GM21360 (cell line): ENCODE measurements around the gene RASGEF1B.

Experiments
- ATAC-seq: cut with Tn5 transposase; IDR thresholded peaks from one replicate; pipeline ENCODE4 v1.9.1; 2021; ENCODE audit warnings: mild to moderate bottlenecking, moderate library complexity; ENCODE audit not compliant: unreplicated experiment

The RASGEF1B gene

DNA sequence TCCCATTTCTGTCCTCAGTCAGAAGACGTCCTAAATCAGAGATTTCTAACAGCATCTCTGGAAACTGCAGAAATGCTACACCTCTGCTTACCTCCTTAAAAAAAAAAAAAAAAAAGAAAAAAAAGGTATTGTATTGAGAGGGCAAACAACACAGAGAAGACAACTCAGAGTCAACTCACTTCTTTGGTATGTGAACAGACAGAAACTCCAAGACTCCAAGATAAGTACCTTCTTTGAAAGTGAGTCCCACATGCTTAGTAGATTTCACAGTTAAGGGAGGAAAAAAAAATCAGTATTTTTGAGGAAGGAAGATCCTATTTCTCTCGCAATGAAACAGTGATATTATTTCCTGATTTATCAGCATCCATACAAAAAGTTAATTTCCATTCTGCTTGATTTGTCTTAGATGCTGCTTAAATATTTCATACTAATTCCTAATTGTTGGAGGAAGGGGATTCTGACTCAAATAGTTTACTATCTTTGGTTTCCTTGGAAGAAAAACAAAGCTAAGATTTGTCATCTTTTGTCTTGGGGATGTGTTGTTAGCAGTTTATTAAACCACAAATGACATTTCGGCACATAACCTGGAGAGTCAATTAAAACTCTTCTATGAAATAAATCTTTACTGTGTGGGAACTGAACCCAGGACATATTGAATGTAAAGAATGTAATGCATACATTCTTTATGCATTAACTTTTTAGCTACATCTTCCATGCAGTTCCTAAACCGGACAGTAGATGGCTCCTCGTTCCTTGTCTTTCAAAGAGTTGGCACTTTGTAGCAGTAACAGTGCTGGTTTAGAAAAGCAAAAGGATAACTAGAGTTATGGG lies 4.7 kb downstream of the RASGEF1B start:
- no peak for ATAC-seq

GRCh38 chr4:81465406-81466340 lies 6.0 kb downstream of the RASGEF1B start:
- ATAC-seq: no peak

- ATAC-seq: no peak
These were observed 10.9 kb downstream of the RASGEF1B start for GRCh38 chr4:81460834-81461233.

GRCh38 chr4:81460191-81460701 lies 11.5 kb downstream of the RASGEF1B start:
- ATAC-seq: no peak

- ATAC-seq: no peak
These were observed 12.5 kb downstream of the RASGEF1B start for GRCh38 chr4:81459228-81459627.

DNA sequence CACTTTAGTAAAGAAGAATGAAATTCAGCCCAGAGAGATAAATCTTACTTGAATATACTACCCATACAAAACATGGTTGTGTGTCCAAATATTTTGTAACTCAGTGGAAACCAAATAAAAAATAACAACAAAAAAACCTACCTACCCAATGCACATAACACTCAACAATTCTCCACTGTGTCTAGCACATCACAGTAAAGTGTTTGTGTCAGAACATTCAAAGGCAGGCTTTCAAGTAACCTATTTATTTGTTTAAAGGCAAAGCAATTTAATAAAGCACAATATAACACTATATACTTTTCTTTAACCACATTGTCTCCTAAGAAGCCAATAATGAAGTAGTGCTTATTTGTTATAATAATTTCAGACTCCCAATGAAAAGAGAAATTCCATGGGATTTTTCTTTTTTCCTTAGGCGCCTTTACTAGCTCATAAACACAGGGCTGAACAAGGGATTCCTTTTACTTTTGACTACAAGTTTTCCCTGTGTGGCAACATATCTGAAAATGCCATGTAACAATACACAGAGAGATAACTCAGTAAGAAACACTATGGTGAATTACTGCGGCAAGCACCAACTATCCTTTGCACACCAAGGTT lies 13.7 kb downstream of the RASGEF1B start:
- ATAC-seq: no peak

GRCh38 chr4:81457345-81457744 lies 14.4 kb downstream of the RASGEF1B start:
- ATAC-seq: no peak

GRCh38 chr4:81455897-81456296 lies 15.8 kb downstream of the RASGEF1B start:
- ATAC-seq: no peak

DNA sequence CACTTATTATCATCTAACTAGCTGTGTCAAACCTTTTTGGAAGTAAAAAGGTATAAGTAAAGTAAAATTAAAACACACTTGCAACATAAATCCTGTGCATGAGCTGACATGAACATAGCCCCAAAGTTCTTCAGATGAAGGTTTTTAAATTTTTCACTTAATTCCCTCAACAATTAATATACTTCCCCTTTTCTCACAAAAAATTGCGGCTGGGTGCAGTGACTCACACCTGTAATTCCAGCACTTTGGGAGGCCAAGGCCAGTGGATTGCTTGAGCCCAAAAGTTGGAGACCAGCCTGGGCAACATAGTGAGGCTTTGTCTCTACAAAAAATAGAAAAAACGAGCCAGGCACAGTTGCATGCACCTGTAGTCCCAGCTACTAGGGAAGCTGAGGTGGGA lies 16.8 kb downstream of the RASGEF1B start:
- no peak for ATAC-seq

- no peak for ATAC-seq
These were observed 17.2 kb downstream of the RASGEF1B start for GRCh38 chr4:81454499-81454898.

GRCh38 chr4:81453024-81453423 lies 18.7 kb downstream of the RASGEF1B start:
- ATAC-seq: no peak

GRCh38 chr4:81452452-81453006 lies 19.2 kb downstream of the RASGEF1B start:
- no peak for ATAC-seq

DNA sequence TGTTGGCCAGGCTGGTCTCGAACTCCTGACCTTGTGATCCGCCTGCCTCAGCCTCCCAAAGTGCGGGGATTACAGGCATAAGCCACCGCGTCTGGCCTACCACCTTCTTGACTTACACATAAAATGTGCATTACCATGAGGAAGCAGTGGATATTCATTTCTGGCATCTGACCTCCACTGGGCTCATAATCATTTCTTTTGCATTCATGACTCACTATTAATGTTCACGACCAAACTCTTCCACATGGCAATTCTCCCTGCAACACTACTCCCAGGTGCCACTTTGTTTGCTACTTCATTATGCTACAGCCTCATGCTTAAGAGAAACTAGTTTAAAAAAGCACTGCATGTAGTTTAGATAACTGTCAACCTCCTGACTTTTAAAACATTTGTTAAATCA lies 22.7 kb downstream of the RASGEF1B start:
- ATAC-seq: no peak

DNA sequence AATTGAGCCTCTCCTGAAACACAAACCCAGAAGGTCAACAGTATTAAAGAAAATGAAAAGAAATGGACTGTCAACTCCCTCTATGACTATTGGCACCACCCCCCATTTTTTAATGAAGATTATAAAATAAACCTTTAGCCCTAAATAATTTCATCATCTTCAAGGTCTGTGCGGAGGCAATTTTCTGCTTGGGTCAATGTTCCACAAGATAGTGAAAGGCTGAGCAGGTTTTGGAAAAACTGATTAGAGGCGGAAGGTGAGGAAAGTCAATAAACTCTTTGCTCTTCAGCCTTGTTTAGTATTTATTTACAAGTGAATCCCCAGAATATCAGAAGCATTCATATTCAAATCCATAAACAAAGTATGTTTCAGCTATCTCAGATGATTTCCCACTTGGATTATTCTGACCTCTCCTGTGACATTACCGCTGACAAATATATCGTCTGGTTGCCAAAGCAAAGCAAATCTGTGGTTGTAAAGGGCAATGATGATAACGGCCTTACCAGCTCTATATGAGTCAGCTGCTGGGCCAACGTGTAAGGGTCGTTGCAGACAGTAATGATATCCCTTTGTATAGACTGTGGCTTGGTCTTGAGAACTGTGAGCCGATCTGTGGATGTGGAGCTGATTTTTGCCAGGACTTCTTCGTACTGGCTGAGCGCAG lies 24.0 kb downstream of the RASGEF1B start:
- ATAC-seq: no peak

GRCh38 chr4:81446634-81447033 lies 25.1 kb downstream of the RASGEF1B start:
- ATAC-seq: no peak

DNA sequence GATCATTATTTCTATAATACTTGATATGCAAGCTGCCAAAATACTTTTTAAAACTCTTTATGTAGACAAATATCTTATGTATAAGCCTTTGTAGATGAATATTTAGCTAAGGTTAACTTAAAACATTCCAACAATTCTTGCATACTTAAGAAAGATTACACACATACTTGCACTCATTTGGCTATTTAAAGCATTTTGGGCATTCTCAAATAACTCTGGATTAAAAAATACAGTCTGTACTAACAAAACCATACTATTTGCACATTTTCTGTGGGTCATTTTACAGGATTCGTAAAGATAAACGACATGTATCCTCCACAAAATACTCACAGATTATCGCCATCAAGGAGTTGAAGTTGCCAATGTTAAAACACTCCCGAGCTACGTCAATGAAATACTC lies 26.5 kb downstream of the RASGEF1B start:
- no peak for ATAC-seq

GRCh38 chr4:81442484-81443085 lies 29.1 kb downstream of the RASGEF1B start:
- no peak for ATAC-seq

DNA sequence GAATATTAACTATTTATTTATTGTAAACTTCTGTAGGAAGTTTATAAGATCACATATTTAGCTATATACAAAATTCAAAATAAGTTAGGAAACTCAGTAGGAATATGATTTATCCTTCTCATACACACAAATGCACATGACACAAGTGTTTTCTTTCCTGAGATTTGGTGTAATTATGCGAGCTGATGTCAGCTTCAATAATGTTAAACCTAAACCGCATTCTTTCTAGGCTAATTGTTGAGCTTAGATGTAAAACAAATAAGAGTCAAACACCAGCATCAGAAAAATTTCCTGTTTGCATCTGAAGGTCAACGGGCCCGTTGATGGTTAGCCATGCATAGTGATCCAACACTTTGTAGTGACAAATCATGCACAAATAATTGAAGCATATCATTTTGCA lies 30.8 kb downstream of the RASGEF1B start:
- no peak for ATAC-seq

GRCh38 chr4:81436941-81437574 lies 34.6 kb downstream of the RASGEF1B start:
- ATAC-seq: no peak

- no peak for ATAC-seq
These were observed 35.6 kb downstream of the RASGEF1B start for GRCh38 chr4:81436096-81436495.
